ENCODE results near the gene JARID2. TPM values are rescaled to one million over a fixed set of nuclear protein-coding genes. Genes with fewer than 3 reads are reported as not detected.
A peak's percentile ranks its signal among the peaks of the same experiment; 100 is the strongest.

JARID2 gene
- total RNA-seq, 1 experiment from 2014 or later: 180 TPM

DNA sequence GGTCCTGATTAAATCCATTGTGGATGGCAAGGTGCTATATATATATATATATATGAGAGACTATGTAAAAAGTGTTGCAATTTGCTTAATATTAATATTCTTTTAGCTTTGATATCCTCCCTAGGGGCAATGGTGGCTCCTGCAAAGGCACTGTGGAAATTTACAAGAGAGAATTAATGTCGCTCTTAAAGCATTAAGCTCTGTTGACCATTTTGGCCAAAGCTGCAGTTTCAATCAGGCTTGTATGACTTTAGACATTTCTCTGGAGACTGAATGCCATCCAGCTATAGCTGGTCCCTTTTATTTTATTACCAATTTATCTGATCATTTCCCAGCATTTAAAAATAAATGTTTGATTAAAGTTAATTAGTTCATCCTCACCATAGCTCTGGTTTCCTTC lies 155.3 kb downstream of the JARID2 start:
- TF ChIP-seq CBFB (CRISPR knock-in tag; IDR thresholded peaks at IDR 0.05; ENCODE audit: low read depth) (no peak), ESRRA (CRISPR knock-in tag; IDR thresholded peaks at IDR 0.05; ENCODE audit: borderline replicate concordance) (no peak), SMAD4 (CRISPR knock-in tag; IDR thresholded peaks at IDR 0.05) (no peak), TEAD4 (CRISPR knock-in tag; IDR thresholded peaks at IDR 0.05) (no peak), ATF1 (CRISPR knock-in tag; IDR thresholded peaks at IDR 0.05) (no peak), CTCF (IDR thresholded peaks at IDR 0.05) (no peak), ZNF263 (CRISPR knock-in tag; IDR thresholded peaks at IDR 0.05; ENCODE audit: low read depth) (no peak), SOX15 (CRISPR knock-in tag; IDR thresholded peaks at IDR 0.05) (no peak), FOXP1 (CRISPR knock-in tag; IDR thresholded peaks at IDR 0.05; ENCODE audit: borderline replicate concordance) (no peak), ZNF671 (CRISPR knock-in tag; IDR thresholded peaks at IDR 0.05) (no peak), JUN (CRISPR knock-in tag; IDR thresholded peaks at IDR 0.05) (no peak), MXD4 (CRISPR knock-in tag; IDR thresholded peaks at IDR 0.05; ENCODE audit: borderline replicate concordance) (no peak), KAT7 (CRISPR knock-in tag; IDR thresholded peaks at IDR 0.05; ENCODE audit: borderline replicate concordance) (no peak), FOXK1 (CRISPR knock-in tag; IDR thresholded peaks at IDR 0.05) (no peak), NFYB (CRISPR knock-in tag; conservative IDR thresholded peaks at IDR 0.05; ENCODE audit: low read depth) (no peak), E2F5 (CRISPR knock-in tag; IDR thresholded peaks at IDR 0.05) (no peak)
- TF ChIP-seq, protein P1, sequence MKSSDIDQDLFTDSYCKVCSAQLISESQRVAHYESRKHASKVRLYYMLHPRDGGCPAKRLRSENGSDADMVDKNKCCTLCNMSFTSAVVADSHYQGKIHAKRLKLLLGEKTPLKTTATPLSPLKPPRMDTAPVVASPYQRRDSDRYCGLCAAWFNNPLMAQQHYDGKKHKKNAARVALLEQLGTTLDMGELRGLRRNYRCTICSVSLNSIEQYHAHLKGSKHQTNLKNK (CRISPR knock-in tag; IDR thresholded peaks at IDR 0.05): no peak
- Mint-ChIP-seq H3K27me3 (ENCODE audit: low read depth) (no peaks in the 10 kb centered on the region), H3K9me3 (no peaks in the 10 kb centered on the region), H3K4me3 (peak overlapping the region; percentile 52), H3K4me1 (peaks cover 92% of the 10 kb centered on the region), H3K27ac (peak overlapping the region; percentile 76), H3K36me3 (no peaks in the 10 kb centered on the region)
- ChIA-PET CTCF (interaction anchor here (1.2 to 1.4 kb wide), 2 partner anchors 11 to 44 kb away, joined by 3 to 5 read pairs; no protein-coding TSS in a partner anchor), POLR2A (no interaction called here)
- ATAC-seq (no peak), DNase-seq (ENCODE audit: low spot score) (no peak)

DNA sequence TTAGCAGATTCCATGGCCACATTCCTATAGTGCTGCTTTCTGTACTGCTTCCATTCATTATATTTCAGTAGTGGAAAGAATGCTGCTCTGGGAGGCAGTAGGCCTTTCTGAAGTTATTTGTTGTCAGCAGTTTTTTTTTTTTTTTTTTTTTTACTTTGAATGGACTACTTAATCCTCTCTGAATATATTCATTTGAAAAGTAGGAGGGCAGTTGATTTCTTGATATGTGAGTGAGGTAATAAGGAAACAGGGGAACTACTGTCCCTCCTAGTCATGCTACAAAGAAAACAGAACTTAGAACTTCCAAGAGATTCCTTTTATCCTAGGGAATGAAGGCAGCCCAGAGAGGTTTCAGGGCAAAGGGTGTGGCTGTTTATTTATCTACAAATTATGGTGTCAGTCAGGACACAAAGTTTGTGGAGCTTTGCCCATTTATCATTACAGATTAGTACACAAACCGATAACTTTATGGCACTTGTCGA lies 155.9 kb downstream of the JARID2 start:
- no peak for ATAC-seq
- H3K27ac Mint-ChIP-seq: peak overlapping the region; percentile 76
- POLR2A ChIA-PET: no interaction called here

More for the DNA sequence above, 155.9 kb downstream of the JARID2 start:
- Mint-ChIP-seq H3K36me3 (no peaks in the 10 kb centered on the region), H3K9me3 (no peaks in the 10 kb centered on the region), H3K4me1 (peaks cover 97% of the 10 kb centered on the region), H3K4me3 (peak overlapping the region; percentile 29; the same call in 1 of the 2 replicates), H3K27me3 (ENCODE audit: low read depth) (no peaks in the 10 kb centered on the region)
- CTCF ChIA-PET: no interaction called here
- no peak for DNase-seq (ENCODE audit: low spot score)
- TF ChIP-seq FOXJ3 (CRISPR knock-in tag; IDR thresholded peaks at IDR 0.05; ENCODE audit: borderline replicate concordance) (no peak), PRRX2 (CRISPR knock-in tag; IDR thresholded peaks at IDR 0.05) (no peak), NR3C1 (CRISPR knock-in tag; conservative IDR thresholded peaks at IDR 0.05; ENCODE audit: low read depth) (no peak), NFYB (CRISPR knock-in tag; conservative IDR thresholded peaks at IDR 0.05; ENCODE audit: low read depth) (no peak), ZNF396 (CRISPR knock-in tag; IDR thresholded peaks at IDR 0.05; ENCODE audit: borderline replicate concordance) (no peak), SOX15 (CRISPR knock-in tag; IDR thresholded peaks at IDR 0.05) (no peak), SP1 (CRISPR knock-in tag; conservative IDR thresholded peaks at IDR 0.05) (no peak), ZSCAN18 (CRISPR knock-in tag; IDR thresholded peaks at IDR 0.05) (no peak), E2F5 (CRISPR knock-in tag; IDR thresholded peaks at IDR 0.05) (no peak), ZNF232 (CRISPR knock-in tag; IDR thresholded peaks at IDR 0.05) (no peak)
- TF ChIP-seq, protein P1 (CRISPR knock-in tag; IDR thresholded peaks at IDR 0.05): no peak
- TF ChIP-seq, protein P2, sequence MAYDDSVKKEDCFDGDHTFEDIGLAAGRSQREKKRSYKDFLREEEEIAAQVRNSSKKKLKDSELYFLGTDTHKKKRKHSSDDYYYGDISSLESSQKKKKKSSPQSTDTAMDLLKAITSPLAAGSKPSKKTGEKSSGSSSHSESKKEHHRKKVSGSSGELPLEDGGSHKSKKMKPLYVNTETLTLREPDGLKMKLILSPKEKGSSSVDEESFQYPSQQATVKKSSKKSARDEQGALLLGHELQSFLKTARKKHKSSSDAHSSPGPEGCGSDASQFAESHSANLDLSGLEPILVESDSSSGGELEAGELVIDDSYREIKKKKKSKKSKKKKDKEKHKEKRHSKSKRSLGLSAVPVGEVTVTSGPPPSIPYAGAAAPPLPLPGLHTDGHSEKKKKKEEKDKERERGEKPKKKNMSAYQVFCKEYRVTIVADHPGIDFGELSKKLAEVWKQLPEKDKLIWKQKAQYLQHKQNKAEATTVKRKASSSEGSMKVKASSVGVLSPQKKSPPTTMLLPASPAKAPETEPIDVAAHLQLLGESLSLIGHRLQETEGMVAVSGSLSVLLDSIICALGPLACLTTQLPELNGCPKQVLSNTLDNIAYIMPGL (CRISPR knock-in tag; IDR thresholded peaks at IDR 0.05): no peak
- TF ChIP-seq, protein P3, sequence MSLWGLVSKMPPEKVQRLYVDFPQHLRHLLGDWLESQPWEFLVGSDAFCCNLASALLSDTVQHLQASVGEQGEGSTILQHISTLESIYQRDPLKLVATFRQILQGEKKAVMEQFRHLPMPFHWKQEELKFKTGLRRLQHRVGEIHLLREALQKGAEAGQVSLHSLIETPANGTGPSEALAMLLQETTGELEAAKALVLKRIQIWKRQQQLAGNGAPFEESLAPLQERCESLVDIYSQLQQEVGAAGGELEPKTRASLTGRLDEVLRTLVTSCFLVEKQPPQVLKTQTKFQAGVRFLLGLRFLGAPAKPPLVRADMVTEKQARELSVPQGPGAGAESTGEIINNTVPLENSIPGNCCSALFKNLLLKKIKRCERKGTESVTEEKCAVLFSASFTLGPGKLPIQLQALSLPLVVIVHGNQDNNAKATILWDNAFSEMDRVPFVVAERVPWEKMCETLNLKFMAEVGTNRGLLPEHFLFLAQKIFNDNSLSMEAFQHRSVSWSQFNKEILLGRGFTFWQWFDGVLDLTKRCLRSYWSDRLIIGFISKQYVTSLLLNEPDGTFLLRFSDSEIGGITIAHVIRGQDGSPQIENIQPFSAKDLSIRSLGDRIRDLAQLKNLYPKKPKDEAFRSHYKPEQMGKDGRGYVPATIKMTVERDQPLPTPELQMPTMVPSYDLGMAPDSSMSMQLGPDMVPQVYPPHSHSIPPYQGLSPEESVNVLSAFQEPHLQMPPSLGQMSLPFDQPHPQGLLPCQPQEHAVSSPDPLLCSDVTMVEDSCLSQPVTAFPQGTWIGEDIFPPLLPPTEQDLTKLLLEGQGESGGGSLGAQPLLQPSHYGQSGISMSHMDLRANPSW (CRISPR knock-in tag; conservative IDR thresholded peaks at IDR 0.05; ENCODE audit: low read depth): no peak

Data from WTC11 (cell line).